Measurements from ENCODE around the gene TBX2.

The TBX2 gene

GRCh38 chr17:61449707-61450640 lies 50.3 kb downstream of the TBX2 start:
- Histone ChIP-seq H3K4me1 (ENCODE audit: insufficient read depth, low read length, severe bottlenecking) (no peaks in the 10 kb centered on the region), H3K27ac (ENCODE audit: low read depth, low read length, poor library complexity, severe bottlenecking) (no peak overlapping the region), H3K27me3 (ENCODE audit: insufficient read depth, low read length) (no peaks in the 10 kb centered on the region; the same call in 1 of the 2 replicates), H2AFZ (ENCODE audit: low read length) (no peak overlapping the region), H3K9me3 (ENCODE audit: low read length) (no peaks in the 10 kb centered on the region), H3K4me3 (ENCODE audit: low read depth, low read length, poor library complexity, severe bottlenecking) (no peak overlapping the region), H3F3A (ENCODE audit: insufficient read depth, low read length) (no peaks in the 10 kb centered on the region), H3K9me2 (ENCODE audit: low read depth, low read length) (no peaks in the 10 kb centered on the region), H3K9ac (ENCODE audit: low read length) (no peak overlapping the region), H3K4me2 (ENCODE audit: low read length) (no peak overlapping the region), H3K79me2 (ENCODE audit: insufficient read depth, low read length) (no peaks in the 10 kb centered on the region), H4K20me1 (ENCODE audit: insufficient read depth, low read length) (no peaks in the 10 kb centered on the region), H3K36me3 (ENCODE audit: insufficient read depth, low read length) (no peaks in the 10 kb centered on the region)
- TF ChIP-seq EZH2 (IDR thresholded peaks at IDR 0.05; ENCODE audit: borderline replicate concordance, low read length) = no peak

GRCh38 chr17:61450641-61451537 lies 51.2 kb downstream of the TBX2 start:
- H3K27me3 ChIP-seq (ENCODE audit: insufficient read depth, low read length) = no peaks in the 10 kb centered on the region; the same call in 1 of the 2 replicates
- no peaks in the 10 kb centered on the region for H3F3A ChIP-seq (ENCODE audit: insufficient read depth, low read length)
- H4K20me1 ChIP-seq (ENCODE audit: insufficient read depth, low read length) = no peaks in the 10 kb centered on the region
- no peaks in the 10 kb centered on the region for H3K9me3 ChIP-seq (ENCODE audit: low read length)
- no peaks in the 10 kb centered on the region for H3K9me2 ChIP-seq (ENCODE audit: low read depth, low read length)
- TF ChIP-seq CTCF (IDR thresholded peaks at IDR 0.05; ENCODE audit: low read length) = no peak
- no peak for TF ChIP-seq EZH2 (IDR thresholded peaks at IDR 0.05; ENCODE audit: borderline replicate concordance, low read length)
- H3K9ac ChIP-seq (ENCODE audit: low read length) = no peak overlapping the region
- H3K27ac ChIP-seq (ENCODE audit: low read depth, low read length, poor library complexity, severe bottlenecking) = no peak overlapping the region
- no peak overlapping the region for H3K4me3 ChIP-seq (ENCODE audit: low read depth, low read length, poor library complexity, severe bottlenecking)
- no peak overlapping the region for H2AFZ ChIP-seq (ENCODE audit: low read length)
- H3K4me1 ChIP-seq (ENCODE audit: insufficient read depth, low read length, severe bottlenecking) = no peaks in the 10 kb centered on the region
- H3K79me2 ChIP-seq (ENCODE audit: insufficient read depth, low read length) = no peaks in the 10 kb centered on the region
- no peak overlapping the region for H3K4me2 ChIP-seq (ENCODE audit: low read length)
- no peaks in the 10 kb centered on the region for H3K36me3 ChIP-seq (ENCODE audit: insufficient read depth, low read length)

- Histone ChIP-seq H3K9me2 (ENCODE audit: low read depth, low read length) (no peaks in the 10 kb centered on the region), H3F3A (ENCODE audit: insufficient read depth, low read length) (no peaks in the 10 kb centered on the region), H3K27ac (ENCODE audit: low read depth, low read length, poor library complexity, severe bottlenecking) (no peak overlapping the region), H4K20me1 (ENCODE audit: insufficient read depth, low read length) (no peaks in the 10 kb centered on the region), H3K9ac (ENCODE audit: low read length) (no peak overlapping the region), H3K79me2 (ENCODE audit: insufficient read depth, low read length) (no peaks in the 10 kb centered on the region), H3K4me1 (ENCODE audit: insufficient read depth, low read length, severe bottlenecking) (no peaks in the 10 kb centered on the region), H3K4me2 (ENCODE audit: low read length) (no peak overlapping the region), H2AFZ (ENCODE audit: low read length) (no peak overlapping the region), H3K9me3 (ENCODE audit: low read length) (no peaks in the 10 kb centered on the region), H3K4me3 (ENCODE audit: low read depth, low read length, poor library complexity, severe bottlenecking) (no peak overlapping the region), H3K27me3 (ENCODE audit: insufficient read depth, low read length) (no peaks in the 10 kb centered on the region; the same call in 1 of the 2 replicates), H3K36me3 (ENCODE audit: insufficient read depth, low read length) (no peaks in the 10 kb centered on the region)
- TF ChIP-seq EZH2 (IDR thresholded peaks at IDR 0.05; ENCODE audit: borderline replicate concordance, low read length) (no peak), CTCF (IDR thresholded peaks at IDR 0.05; ENCODE audit: low read length) (no peak)
Observed at GRCh38 chr17:61451538-61452300, 52.1 kb downstream of the TBX2 start.

All from OCI-LY1 (cell line).